ENCODE data around the gene EXOC2.
"Not testable (repeated sequence)": the region's sequence is repeated elsewhere in the genome, so short reads cannot be mapped to it uniquely, and the experiment has no call there.

- not testable (repeated sequence) for TF ChIP-seq CTCF (IDR thresholded peaks at IDR 0.05); REST (IDR thresholded peaks at IDR 0.05; ENCODE audit: insufficient read depth in 1 of 2, low read depth in 2 of 2, low read length in 1 of 2); POLR2AphosphoS5 (IDR thresholded peaks at IDR 0.05; ENCODE audit: low read depth, low read length)
These were observed 131.6 kb downstream of the EXOC2 start for GRCh38 chr6:561335-561734.

All from Panc1 (cell line).